Measurements from ENCODE around the gene AGTRAP. TPM values are rescaled to one million over a fixed set of nuclear protein-coding genes. Genes with fewer than 3 reads are reported as not detected.

Gene AGTRAP
- total RNA-seq, 1 donor from 2014 or later: 9.7 TPM

GRCh38 chr1:11765661-11766428 lies 29.9 kb downstream of the AGTRAP start:
- Mint-ChIP-seq H3K27me3 (ENCODE audit: low read depth) (peaks cover 14% of the 10 kb centered on the region), H3K27ac (no peak overlapping the region), H3K9me3 (no peaks in the 10 kb centered on the region), H3K4me1 (ENCODE audit: low read depth) (no peaks in the 10 kb centered on the region), H3K36me3 (ENCODE audit: low read depth) (no peaks in the 10 kb centered on the region), H3K4me3 (ENCODE audit: low read depth) (no peak overlapping the region)
- intact Hi-C loops (cut with micrococcal nuclease): no loop called here
- no peak for DNase-seq (ENCODE audit: low spot score)

GRCh38 chr1:11766429-11766776 lies 30.5 kb downstream of the AGTRAP start:
- Mint-ChIP-seq H3K4me1 (ENCODE audit: low read depth) (no peaks in the 10 kb centered on the region), H3K27me3 (ENCODE audit: low read depth) (peaks cover 11% of the 10 kb centered on the region), H3K9me3 (no peaks in the 10 kb centered on the region), H3K4me3 (ENCODE audit: low read depth) (no peak overlapping the region), H3K36me3 (ENCODE audit: low read depth) (no peaks in the 10 kb centered on the region), H3K27ac (no peak overlapping the region)
- DNase-seq (ENCODE audit: low spot score): no peak
- intact Hi-C loops (cut with micrococcal nuclease): no loop called here

GRCh38 chr1:11767922-11768704 lies 32.2 kb downstream of the AGTRAP start:
- no peak for DNase-seq (ENCODE audit: low spot score)
- Mint-ChIP-seq H3K4me3 (ENCODE audit: low read depth) (no peak overlapping the region), H3K36me3 (ENCODE audit: low read depth) (no peaks in the 10 kb centered on the region), H3K27me3 (ENCODE audit: low read depth) (peaks cover 4% of the 10 kb centered on the region), H3K4me1 (ENCODE audit: low read depth) (no peaks in the 10 kb centered on the region), H3K27ac (no peak overlapping the region), H3K9me3 (no peaks in the 10 kb centered on the region)
- intact Hi-C loops (cut with micrococcal nuclease): no loop called here

- H3K4me3 Mint-ChIP-seq (ENCODE audit: low read depth): no peak overlapping the region
- no peaks in the 10 kb centered on the region for H3K9me3 Mint-ChIP-seq
- H3K36me3 Mint-ChIP-seq (ENCODE audit: low read depth): no peaks in the 10 kb centered on the region
- no peaks in the 10 kb centered on the region for H3K4me1 Mint-ChIP-seq (ENCODE audit: low read depth)
- H3K27me3 Mint-ChIP-seq (ENCODE audit: low read depth): no peaks in the 10 kb centered on the region
- no peak for DNase-seq (ENCODE audit: low spot score)
- H3K27ac Mint-ChIP-seq: no peak overlapping the region
- intact Hi-C loops (cut with micrococcal nuclease): no loop called here
Measured at GRCh38 chr1:11768821-11769220, 32.9 kb downstream of the AGTRAP start.

GRCh38 chr1:11769274-11769673 lies 33.3 kb downstream of the AGTRAP start:
- Mint-ChIP-seq H3K27me3 (ENCODE audit: low read depth) (no peaks in the 10 kb centered on the region), H3K9me3 (no peaks in the 10 kb centered on the region), H3K27ac (no peak overlapping the region), H3K4me3 (ENCODE audit: low read depth) (no peak overlapping the region), H3K4me1 (ENCODE audit: low read depth) (no peaks in the 10 kb centered on the region), H3K36me3 (ENCODE audit: low read depth) (no peaks in the 10 kb centered on the region)
- DNase-seq (ENCODE audit: low spot score): no peak
- intact Hi-C loops (cut with micrococcal nuclease): no loop called here

GRCh38 chr1:11770011-11770410 lies 34.1 kb downstream of the AGTRAP start:
- H3K36me3 Mint-ChIP-seq (ENCODE audit: low read depth): no peaks in the 10 kb centered on the region
- H3K27ac Mint-ChIP-seq: no peak overlapping the region
- DNase-seq (ENCODE audit: low spot score): no peak
- H3K27me3 Mint-ChIP-seq (ENCODE audit: low read depth): no peaks in the 10 kb centered on the region
- H3K9me3 Mint-ChIP-seq: no peaks in the 10 kb centered on the region
- no peaks in the 10 kb centered on the region for H3K4me1 Mint-ChIP-seq (ENCODE audit: low read depth)
- H3K4me3 Mint-ChIP-seq (ENCODE audit: low read depth): no peak overlapping the region
- intact Hi-C loops (cut with micrococcal nuclease): no loop called here

- Mint-ChIP-seq H3K36me3 (ENCODE audit: low read depth) (no peaks in the 10 kb centered on the region), H3K27me3 (ENCODE audit: low read depth) (no peaks in the 10 kb centered on the region), H3K9me3 (no peaks in the 10 kb centered on the region), H3K4me3 (ENCODE audit: low read depth) (no peak overlapping the region), H3K4me1 (ENCODE audit: low read depth) (no peaks in the 10 kb centered on the region), H3K27ac (no peak overlapping the region)
- DNase-seq (ENCODE audit: low spot score): no peak
- intact Hi-C loops (cut with micrococcal nuclease): no loop called here
Measured at GRCh38 chr1:11771481-11772043, 35.6 kb downstream of the AGTRAP start.

GRCh38 chr1:11772458-11772857 lies 36.5 kb downstream of the AGTRAP start:
- Mint-ChIP-seq H3K9me3 (no peaks in the 10 kb centered on the region), H3K27me3 (ENCODE audit: low read depth) (no peaks in the 10 kb centered on the region)

GRCh38 chr1:11774753-11775152 lies 38.8 kb downstream of the AGTRAP start:
- Mint-ChIP-seq H3K27ac (no peak overlapping the region), H3K4me3 (ENCODE audit: low read depth) (no peak overlapping the region), H3K27me3 (ENCODE audit: low read depth) (no peaks in the 10 kb centered on the region), H3K36me3 (ENCODE audit: low read depth) (no peaks in the 10 kb centered on the region), H3K4me1 (ENCODE audit: low read depth) (no peaks in the 10 kb centered on the region), H3K9me3 (no peaks in the 10 kb centered on the region)
- DNase-seq (ENCODE audit: low spot score): no peak
- intact Hi-C loops (cut with micrococcal nuclease): no loop called here

More at GRCh38 chr1:11772458-11772857, 36.5 kb downstream of the AGTRAP start:
- no peak overlapping the region for H3K27ac Mint-ChIP-seq
- intact Hi-C loops (cut with micrococcal nuclease): no loop called here
- no peak for DNase-seq (ENCODE audit: low spot score)
- H3K36me3 Mint-ChIP-seq (ENCODE audit: low read depth): no peaks in the 10 kb centered on the region
- no peak overlapping the region for H3K4me3 Mint-ChIP-seq (ENCODE audit: low read depth)
- H3K4me1 Mint-ChIP-seq (ENCODE audit: low read depth): no peaks in the 10 kb centered on the region

GRCh38 chr1:11777658-11778322 lies 41.9 kb downstream of the AGTRAP start:
- no peak overlapping the region for H3K27ac Mint-ChIP-seq
- H3K4me1 Mint-ChIP-seq (ENCODE audit: low read depth): no peaks in the 10 kb centered on the region

GRCh38 chr1:11778336-11778735 lies 42.4 kb downstream of the AGTRAP start:
- intact Hi-C loops (cut with micrococcal nuclease): no loop called here
- no peak for DNase-seq (ENCODE audit: low spot score)
- H3K4me1 Mint-ChIP-seq (ENCODE audit: low read depth): no peaks in the 10 kb centered on the region
- no peak overlapping the region for H3K4me3 Mint-ChIP-seq (ENCODE audit: low read depth)
- no peaks in the 10 kb centered on the region for H3K27me3 Mint-ChIP-seq (ENCODE audit: low read depth)
- H3K27ac Mint-ChIP-seq: no peak overlapping the region
- no peaks in the 10 kb centered on the region for H3K36me3 Mint-ChIP-seq (ENCODE audit: low read depth)
- no peaks in the 10 kb centered on the region for H3K9me3 Mint-ChIP-seq

More at GRCh38 chr1:11777658-11778322, 41.9 kb downstream of the AGTRAP start:
- Mint-ChIP-seq H3K4me3 (ENCODE audit: low read depth) (no peak overlapping the region), H3K36me3 (ENCODE audit: low read depth) (no peaks in the 10 kb centered on the region), H3K27me3 (ENCODE audit: low read depth) (no peaks in the 10 kb centered on the region), H3K9me3 (no peaks in the 10 kb centered on the region)
- DNase-seq (ENCODE audit: low spot score): no peak
- intact Hi-C loops (cut with micrococcal nuclease): no loop called here

GRCh38 chr1:11778844-11779623 lies 43.1 kb downstream of the AGTRAP start:
- H3K36me3 Mint-ChIP-seq (ENCODE audit: low read depth): no peaks in the 10 kb centered on the region
- intact Hi-C loops (cut with micrococcal nuclease): no loop called here
- no peaks in the 10 kb centered on the region for H3K4me1 Mint-ChIP-seq (ENCODE audit: low read depth)
- no peak overlapping the region for H3K27ac Mint-ChIP-seq
- no peaks in the 10 kb centered on the region for H3K27me3 Mint-ChIP-seq (ENCODE audit: low read depth)
- H3K9me3 Mint-ChIP-seq: no peaks in the 10 kb centered on the region
- no peak for DNase-seq (ENCODE audit: low spot score)
- no peak overlapping the region for H3K4me3 Mint-ChIP-seq (ENCODE audit: low read depth)

All from activated T-helper 2 cell treated with anti-CD3 and anti-CD28 coated beads, Interferon-gamma antibody, Interleukin-2, Interleukin-4, amounts not matched to agents 10 μg/mL and 5 μg/mL and 100 μg/mL, durations not matched to agents 14 hours and 24 hours and 36 hours (primary cell).